Lung microvascular endothelial cell (primary cell): ENCODE data around the gene KCNIP4. TPM values are rescaled to one million over a fixed set of nuclear protein-coding genes. Genes with fewer than 3 reads are reported as not detected.

Experiments
- DNase-seq, 2 donors: peaks; one replicate each; pipeline versions ENCODE4 v3.0.0 to v3.0.0-alpha.2; 2010; ENCODE audit warnings: low read depth in 2 of 2
- total RNA-seq: library from RNA; depleted of rRNA; stranded (reverse); fragments of >200 nt; gene quantifications from 2 replicates; pipeline ENCODE4 v1.2.1, GENCODE V29; 2014

The KCNIP4 gene
- total RNA-seq, 1 donor from 2014 or later, result not detected

GRCh38 chr4:21202959-21203358 lies 745.6 kb downstream of the KCNIP4 start:
- no peak for DNase-seq

GRCh38 chr4:21198683-21199082 lies 749.9 kb downstream of the KCNIP4 start:
- no peak for DNase-seq

- DNase-seq, result no peak
Observed at GRCh38 chr4:21195682-21196081, 752.9 kb downstream of the KCNIP4 start.

GRCh38 chr4:21192367-21192766 lies 756.2 kb downstream of the KCNIP4 start:
- DNase-seq, result no peak

GRCh38 chr4:21191317-21191716 lies 757.3 kb downstream of the KCNIP4 start:
- no peak for DNase-seq

- DNase-seq, result no peak
Observed at GRCh38 chr4:21184788-21185187, 763.8 kb downstream of the KCNIP4 start.

- no peak for DNase-seq
Observed at GRCh38 chr4:21181716-21182115, 766.9 kb downstream of the KCNIP4 start.

GRCh38 chr4:21177871-21178270 lies 770.7 kb downstream of the KCNIP4 start:
- DNase-seq, result no peak

GRCh38 chr4:21177092-21177491 lies 771.5 kb downstream of the KCNIP4 start:
- DNase-seq, result no peak

- DNase-seq, result no peak
Observed at GRCh38 chr4:21167711-21168110, 780.9 kb downstream of the KCNIP4 start.

- no peak for DNase-seq
Observed at GRCh38 chr4:21155367-21155766, 793.2 kb downstream of the KCNIP4 start.

GRCh38 chr4:21139327-21139726 lies 809.2 kb downstream of the KCNIP4 start:
- DNase-seq, result no peak

- DNase-seq, result peak in 1 of 2 donors; percentile 37
Observed at GRCh38 chr4:21136051-21136630, 812.4 kb downstream of the KCNIP4 start.

GRCh38 chr4:21134994-21135393 lies 813.6 kb downstream of the KCNIP4 start:
- DNase-seq, result peak; percentile 2 to 70

- DNase-seq, result no peak
Observed at GRCh38 chr4:21130606-21131005, 818.0 kb downstream of the KCNIP4 start.

GRCh38 chr4:21126014-21126512 lies 822.5 kb downstream of the KCNIP4 start:
- no peak for DNase-seq

GRCh38 chr4:21118301-21118700 lies 830.3 kb downstream of the KCNIP4 start:
- DNase-seq, result no peak

- no peak for DNase-seq
Observed at GRCh38 chr4:21117541-21118180, 830.9 kb downstream of the KCNIP4 start.

- DNase-seq, result peak; percentile 2 to 84
Observed at GRCh38 chr4:21113496-21114223, 834.9 kb downstream of the KCNIP4 start.

GRCh38 chr4:21102667-21103066 lies 845.9 kb downstream of the KCNIP4 start:
- peak in 1 of 2 donors; percentile 55 for DNase-seq

- no peak for DNase-seq
Observed at GRCh38 chr4:21097865-21098264, 850.7 kb downstream of the KCNIP4 start.

- DNase-seq, result peak; percentile 15 to 73
Observed at GRCh38 chr4:21097026-21097425, 851.5 kb downstream of the KCNIP4 start.

- DNase-seq, result no peak
Observed at GRCh38 chr4:21092531-21092930, 856.0 kb downstream of the KCNIP4 start.
